NB4 (cell line): ENCODE measurements around the gene APCDD1L.
A peak's percentile ranks its signal among the peaks of the same experiment; 100 is the strongest.
"Not testable (repeated sequence)": the region's sequence is repeated elsewhere in the genome, so short reads cannot be mapped to it uniquely, and the experiment has no call there.

Source experiments
- DNase-seq: peaks from one replicate; pipeline ENCODE4 v3.0.0; 2010; ENCODE audit warnings: low read depth
- H3K4me3 ChIP-seq: one replicate; pipeline ENCODE4 v1.5.1; 2011; ENCODE audit warnings: mild to moderate bottlenecking, low read depth, low read length, moderate library complexity
- MYC ChIP-seq: IDR thresholded peaks from 2 replicates; pipeline ENCODE4 v1.6.1; 2011; ENCODE audit warnings: low read depth, low read length
- POLR2A ChIP-seq: IDR thresholded peaks from 2 replicates; pipeline ENCODE4 v1.6.1; 2011; ENCODE audit warnings: mild to moderate bottlenecking; ENCODE audit not compliant: insufficient read length; ENCODE audit errors: extremely low read depth
- TF ChIP-seq, protein P1 (sequence below): IDR thresholded peaks from 2 replicates; pipeline ENCODE4 v1.6.1; 2011; ENCODE audit warnings: low read depth, low read length
- TF ChIP-seq, protein P2 (sequence below): IDR thresholded peaks from one replicate; pipeline ENCODE4 v1.5.1; 2012; ENCODE audit warnings: low read depth, low read length

APCDD1L gene

DNA sequence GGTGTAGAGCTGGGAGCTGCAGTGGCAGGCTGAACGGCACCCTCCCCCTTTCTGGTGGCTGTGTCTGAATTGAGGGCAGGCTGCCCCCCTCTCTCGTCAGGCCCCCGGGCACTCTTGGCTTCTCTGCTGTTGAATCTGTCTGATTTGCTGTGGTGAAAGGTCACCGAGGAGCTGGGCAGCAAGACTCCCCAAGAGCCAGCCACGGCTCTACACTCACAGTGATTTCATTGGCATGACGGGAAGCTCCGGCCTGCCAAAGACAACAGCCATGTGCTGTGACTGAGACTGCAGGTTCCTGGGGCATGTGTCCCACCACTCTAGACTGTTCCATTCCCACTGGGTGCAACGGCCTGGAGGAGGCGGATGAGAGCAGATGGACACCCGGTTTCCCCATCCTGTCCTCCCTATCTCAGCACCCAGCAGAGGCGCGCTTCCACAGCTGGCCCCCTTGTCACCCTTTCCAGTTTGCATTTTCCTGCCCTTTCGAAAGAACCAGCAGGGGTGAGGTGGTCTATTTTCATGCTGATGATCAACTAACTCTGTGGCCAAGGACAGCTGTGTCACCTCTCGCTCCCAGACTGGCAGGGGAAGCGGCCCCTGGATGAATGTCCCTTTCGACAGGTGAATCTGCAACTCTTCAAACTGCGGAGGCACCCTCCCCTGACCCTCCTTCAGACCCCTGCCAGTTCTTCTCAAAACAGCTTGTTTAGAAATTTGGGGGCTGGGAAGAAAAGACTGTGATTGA, 2.2 kb downstream of the APCDD1L start:
- DNase-seq = no peak
- H3K4me3 ChIP-seq = no peak overlapping the region
- TF ChIP-seq, protein P1, sequence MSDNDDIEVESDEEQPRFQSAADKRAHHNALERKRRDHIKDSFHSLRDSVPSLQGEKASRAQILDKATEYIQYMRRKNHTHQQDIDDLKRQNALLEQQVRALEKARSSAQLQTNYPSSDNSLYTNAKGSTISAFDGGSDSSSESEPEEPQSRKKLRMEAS = no peak
- TF ChIP-seq MYC = no peak
- no peak for TF ChIP-seq POLR2A
- TF ChIP-seq, protein P2, sequence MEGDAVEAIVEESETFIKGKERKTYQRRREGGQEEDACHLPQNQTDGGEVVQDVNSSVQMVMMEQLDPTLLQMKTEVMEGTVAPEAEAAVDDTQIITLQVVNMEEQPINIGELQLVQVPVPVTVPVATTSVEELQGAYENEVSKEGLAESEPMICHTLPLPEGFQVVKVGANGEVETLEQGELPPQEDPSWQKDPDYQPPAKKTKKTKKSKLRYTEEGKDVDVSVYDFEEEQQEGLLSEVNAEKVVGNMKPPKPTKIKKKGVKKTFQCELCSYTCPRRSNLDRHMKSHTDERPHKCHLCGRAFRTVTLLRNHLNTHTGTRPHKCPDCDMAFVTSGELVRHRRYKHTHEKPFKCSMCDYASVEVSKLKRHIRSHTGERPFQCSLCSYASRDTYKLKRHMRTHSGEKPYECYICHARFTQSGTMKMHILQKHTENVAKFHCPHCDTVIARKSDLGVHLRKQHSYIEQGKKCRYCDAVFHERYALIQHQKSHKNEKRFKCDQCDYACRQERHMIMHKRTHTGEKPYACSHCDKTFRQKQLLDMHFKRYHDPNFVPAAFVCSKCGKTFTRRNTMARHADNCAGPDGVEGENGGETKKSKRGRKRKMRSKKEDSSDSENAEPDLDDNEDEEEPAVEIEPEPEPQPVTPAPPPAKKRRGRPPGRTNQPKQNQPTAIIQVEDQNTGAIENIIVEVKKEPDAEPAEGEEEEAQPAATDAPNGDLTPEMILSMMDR = no peak

DNA sequence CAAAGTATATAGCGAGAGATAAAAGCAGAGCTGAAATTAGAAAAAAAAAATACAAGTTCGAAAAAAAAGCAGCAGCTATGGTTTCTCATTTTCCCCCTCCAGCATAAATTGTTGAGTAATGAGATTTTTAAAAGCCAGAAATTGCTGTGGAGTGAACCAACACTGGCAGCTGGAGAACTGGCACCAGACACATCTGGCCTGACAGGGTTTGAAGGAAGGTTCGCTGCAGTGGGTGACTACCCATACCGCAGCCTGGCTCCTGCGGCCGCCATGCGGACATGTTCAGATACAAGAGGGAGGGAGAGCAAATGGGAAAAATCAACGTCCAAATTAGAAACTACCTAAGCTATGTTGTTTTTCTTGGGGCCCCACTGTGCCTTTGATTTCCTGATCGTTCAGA, 3.3 kb downstream of the APCDD1L start:
- no peak for DNase-seq
- TF ChIP-seq POLR2A (no peak), MYC (no peak)
- TF ChIP-seq, protein P1 = no peak
- TF ChIP-seq, protein P2 = no peak

DNA sequence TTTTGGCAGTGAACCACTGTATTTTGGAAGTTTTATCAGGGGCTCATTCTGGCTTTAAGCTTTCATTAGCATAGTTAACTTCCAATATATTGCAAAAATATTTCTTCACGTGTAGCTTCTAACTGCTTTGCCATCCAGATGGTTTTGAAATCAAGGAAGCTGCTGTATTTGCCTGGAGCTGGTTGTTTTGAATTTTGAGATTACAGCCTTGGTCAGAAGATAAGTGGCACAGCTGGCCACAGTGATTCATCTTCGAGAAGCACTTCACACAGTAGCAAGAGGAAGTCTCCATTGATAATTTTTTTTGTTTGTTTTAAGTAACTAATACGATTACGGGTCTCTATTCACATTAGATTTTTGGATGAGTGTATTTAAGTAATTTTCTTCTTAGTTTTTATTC, 3.8 kb downstream of the APCDD1L start:
- TF ChIP-seq, protein P2 = no peak
- no peak for TF ChIP-seq POLR2A
- TF ChIP-seq MYC = 0 out of 2 replicates have a peak, but pooled peaks have one; percentile 30
- TF ChIP-seq, protein P1 = no peak
- DNase-seq = peak; percentile 67
- no peak overlapping the region for H3K4me3 ChIP-seq

More for the DNA sequence above, 3.3 kb downstream of the APCDD1L start:
- H3K4me3 ChIP-seq = no peak overlapping the region

- H3K4me3 ChIP-seq = no peak overlapping the region
- DNase-seq = no peak
- TF ChIP-seq, protein P1 = no peak
- TF ChIP-seq POLR2A = no peak
- TF ChIP-seq, protein P2 = no peak
- TF ChIP-seq MYC = no peak
Observed at GRCh38 chr20:58510921-58511320, 4.3 kb downstream of the APCDD1L start.

DNA sequence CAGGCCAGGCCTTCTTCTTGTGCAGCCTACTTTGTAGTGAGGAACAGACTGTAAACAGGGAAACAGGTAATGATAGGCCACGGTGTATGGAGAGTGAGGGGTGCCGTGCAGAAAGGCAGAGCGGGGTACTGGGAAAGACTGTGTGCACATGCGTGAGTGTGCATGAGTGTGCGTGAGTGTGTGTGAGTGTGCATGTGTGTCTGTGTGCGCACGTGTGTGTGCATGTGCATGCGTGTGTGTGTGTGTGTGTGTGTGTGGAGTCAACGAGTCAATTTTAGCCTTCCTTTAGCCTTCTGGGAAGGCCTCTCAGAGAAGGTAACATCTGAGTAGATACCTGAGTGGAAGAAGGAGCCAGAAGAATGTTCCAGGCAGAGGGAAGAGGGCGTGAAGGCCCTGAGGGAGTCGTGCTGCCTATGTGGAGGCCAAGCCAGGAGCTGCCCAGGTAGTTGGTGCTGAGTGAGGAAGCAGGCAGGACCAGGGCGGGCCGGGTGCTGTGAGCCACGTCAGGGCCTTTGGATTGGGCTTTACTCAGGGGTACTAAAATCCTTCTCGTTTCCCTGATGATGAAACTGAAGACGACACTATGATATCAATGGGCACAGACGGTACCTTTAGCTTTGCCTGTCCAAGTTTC, 6.3 kb downstream of the APCDD1L start:
- no peak for DNase-seq
- TF ChIP-seq, protein P1 = no peak
- TF ChIP-seq POLR2A = no peak
- TF ChIP-seq, protein P2 = no peak
- no peak for TF ChIP-seq MYC
- H3K4me3 ChIP-seq = no peak overlapping the region

- H3K4me3 ChIP-seq, DNase-seq: not testable (repeated sequence)
Observed at GRCh38 chr20:58506999-58507398, 8.2 kb downstream of the APCDD1L start.
